HCT116 (cell line): ENCODE data around the gene SCRN1. TPM values are rescaled to one million over a fixed set of nuclear protein-coding genes. Genes with fewer than 3 reads are reported as not detected.

Source experiments
- ATAC-seq: fragments of 200-7000 bp; cut with Tn5 transposase; 2 replicates; pipeline ENCODE4 v1.9.1; 2020; ENCODE audit warnings: mild to moderate bottlenecking, moderate library complexity
- BruUV-seq: library from RNA; stranded (reverse); fragments of 400-500 nt; replicated peaks from 2 replicates; lab custom pipeline; 2021; lab: Mats Ljungman, UMichigan
- CTCF ChIA-PET: fragments of 300-600 bp; sonication (Branson Sonifier 250); formaldehyde crosslinking; loops from one replicate; lab custom pipeline; 2021; ENCODE audit warnings: antibody characterized with exemption; lab: Charles Lee
- POLR2A ChIA-PET: fragments of 300-600, 350-600 bp; sonication (Branson Sonifier 250); formaldehyde crosslinking; loops from one replicate; lab custom pipeline; 2021; ENCODE audit warnings: antibody characterized with exemption; lab: Charles Lee
- RAD21 ChIA-PET, 2 experiments: fragments of 300-600 bp; sonication (Branson Sonifier 250); formaldehyde crosslinking; loops; one replicate each; lab custom pipeline; 2023; ENCODE audit warnings: low total read pairs in 2 of 2; ENCODE audit not compliant: uncharacterized antibody in 2 of 2, unreplicated experiment in 2 of 2, low non-redundant PET in 1 of 2; lab: Charles Lee
- DNase-seq: peaks from one replicate; pipeline ENCODE4 v3.0.0-alpha.2; 2010; ENCODE audit warnings: low read depth, low spot score
- H2AFZ ChIP-seq: fragments of 200-600 bp; shearing (Covaris generic), sonication (generic); 2 replicates; pipeline ENCODE4 v1.6.1; 2017; ENCODE audit warnings: low read depth, mixed run types, mixed read lengths, antibody characterized with exemption, low read length; ENCODE audit not compliant: poor library complexity, severe bottlenecking
- H3K27ac ChIP-seq: 2 replicates; pipeline ENCODE4 v1.5.1; 2012; ENCODE audit warnings: low read depth, low read length
- H3K27me3 ChIP-seq: fragments of 200-600 bp; sonication (generic); 2 replicates; pipeline ENCODE4 v1.6.1; 2016; ENCODE audit warnings: mixed run types, low read length, mixed read lengths; ENCODE audit not compliant: insufficient read depth
- H3K36me3 ChIP-seq, 2 experiments: fragments of 200-500 bp in 1 of 2; fragments of 200-600 bp in 1 of 2; sonication (Bioruptor generic) in 1 of 2; sonication (generic) in 1 of 2; 2 replicates each; pipeline versions ENCODE4 v1.5.1 to v1.6.1; 2014 to 2016; ENCODE audit warnings: low read length in 2 of 2, inconsistent platforms in 1 of 2, mixed read lengths in 1 of 2, mixed run types in 1 of 2; ENCODE audit not compliant: insufficient read depth in 2 of 2, control insufficient read depth in 1 of 2
- H3K4me1 ChIP-seq, 2 experiments: fragments of 200-600 bp in 1 of 2; sonication (generic) in 1 of 2; 2 replicates each; pipeline versions ENCODE4 v1.5.1 to v1.6.1; 2012 to 2017; ENCODE audit warnings: low read length in 2 of 2, inconsistent platforms in 1 of 2, mild to moderate bottlenecking in 1 of 2, mixed read lengths in 1 of 2, mixed run types in 1 of 2, moderate library complexity in 1 of 2; ENCODE audit not compliant: insufficient read depth in 2 of 2, control insufficient read depth in 1 of 2
- H3K4me2 ChIP-seq: fragments of 200-600 bp; sonication (generic); 2 replicates; pipeline ENCODE4 v1.6.1; 2017; ENCODE audit warnings: mixed run types, low read length, mixed read lengths
- H3K4me3 ChIP-seq, 2 experiments: fragments of 200-600 bp in 1 of 2; sonication (generic) in 1 of 2; replicated peaks in 1 of 2; 2 replicates each; pipeline ENCODE4 v1.5.1; 2011 to 2016; ENCODE audit warnings: low read length in 2 of 2, control low read depth in 1 of 2, low read depth in 1 of 2, mild to moderate bottlenecking in 1 of 2, mixed read lengths in 1 of 2, mixed run types in 1 of 2
- H3K79me2 ChIP-seq: fragments of 200-600 bp; sonication (generic); 2 replicates; pipeline ENCODE4 v1.6.1; 2017; ENCODE audit warnings: mild to moderate bottlenecking, mixed run types, low read length, moderate library complexity, mixed read lengths; ENCODE audit not compliant: insufficient read depth
- H3K9ac ChIP-seq: fragments of 200-600 bp; sonication (generic); 2 replicates; pipeline ENCODE4 v1.6.1; 2016; ENCODE audit warnings: low read length, mixed read lengths
- H3K9me2 ChIP-seq: fragments of 200-600 bp; sonication (generic), shearing (Covaris generic); 2 replicates; pipeline ENCODE4 v1.6.1; 2017; ENCODE audit warnings: mixed run types, mild to moderate bottlenecking, moderate library complexity; ENCODE audit not compliant: insufficient read depth
- H3K9me3 ChIP-seq, 2 experiments: fragments of 200-500 bp in 1 of 2; fragments of 200-600 bp in 1 of 2; sonication (Bioruptor generic) in 1 of 2; sonication (generic) in 1 of 2; 2 replicates each; pipeline ENCODE4 v1.6.1; 2014 to 2017; ENCODE audit warnings: low read length in 2 of 2, mixed read lengths in 2 of 2, inconsistent platforms in 1 of 2, low read depth in 1 of 2, mild to moderate bottlenecking in 1 of 2, mixed run types in 1 of 2, moderate library complexity in 1 of 2; ENCODE audit not compliant: control insufficient read depth in 1 of 2, insufficient read depth in 1 of 2
- H4K20me1 ChIP-seq: fragments of 200-600 bp; sonication (generic), shearing (Covaris generic); 2 replicates; pipeline ENCODE4 v1.6.1; 2017; ENCODE audit warnings: mixed run types, mild to moderate bottlenecking, moderate library complexity; ENCODE audit not compliant: insufficient read depth
- CEBPB ChIP-seq: IDR thresholded peaks from 2 replicates; pipeline ENCODE4 v1.6.1; 2012; ENCODE audit warnings: low read depth
- EZH2 ChIP-seq: fragments of 200-600 bp; sonication (generic); IDR thresholded peaks from 2 replicates; pipeline ENCODE4 v1.6.1; 2017; ENCODE audit warnings: antibody characterized with exemption, mixed run types
- EZH2phosphoT487 ChIP-seq: fragments of 200-600 bp; IDR thresholded peaks from 2 replicates; pipeline ENCODE4 v1.6.1; 2018; ENCODE audit warnings: antibody characterized with exemption, borderline replicate concordance
- JUND ChIP-seq: IDR thresholded peaks from 2 replicates; pipeline ENCODE4 v1.6.1; 2012
- POLR2A ChIP-seq: IDR thresholded peaks from 2 replicates; pipeline ENCODE4 v1.7.0; 2011; ENCODE audit warnings: borderline replicate concordance; ENCODE audit not compliant: insufficient read depth, insufficient read length; ENCODE audit errors: extremely low read depth
- POLR2AphosphoS5 ChIP-seq: IDR thresholded peaks from 2 replicates; pipeline ENCODE4 v1.6.1; 2011; ENCODE audit warnings: mild to moderate bottlenecking, low read depth, low read length, moderate library complexity
- SIN3A ChIP-seq: IDR thresholded peaks from 2 replicates; pipeline ENCODE4 v1.6.1; 2012; ENCODE audit warnings: low read depth
- SRF ChIP-seq: IDR thresholded peaks from 2 replicates; pipeline ENCODE4 v1.6.1; 2012; ENCODE audit warnings: low read depth
- YY1 ChIP-seq: IDR thresholded peaks from 2 replicates; pipeline ENCODE4 v1.6.1; 2011; ENCODE audit warnings: low read length, low read depth, moderate library complexity, mild to moderate bottlenecking; ENCODE audit not compliant: insufficient replicate concordance; ENCODE audit errors: extremely low read depth
- intact Hi-C: fragments of 100-400 bp; cut with micrococcal nuclease; formaldehyde crosslinking; loops from 2 replicates; pipeline ENCODE4 v1.10.0; 2022
- total RNA-seq: library from RNA; stranded (reverse); gene quantifications from one replicate; pipeline ENCODE4 v1.2.1, GENCODE V29; 2021; ENCODE audit not compliant: unreplicated experiment
- TF ChIP-seq, protein P1 (sequence below): IDR thresholded peaks from 2 replicates; pipeline ENCODE4 v1.6.1; 2012
- TF ChIP-seq, protein P2 (sequence below), 3 experiments: fragments of 200-600 bp in 1 of 3; sonication (generic) in 1 of 3; IDR thresholded peaks in 2 of 3; conservative IDR thresholded peaks in 1 of 3; 2 replicates each; pipeline ENCODE4 v1.5.1; 2012 to 2017; ENCODE audit warnings: low read depth in 2 of 3, low read length in 2 of 3, antibody characterized with exemption in 1 of 3, borderline replicate concordance in 1 of 3, control low read depth in 1 of 3, mild to moderate bottlenecking in 1 of 3, mixed read lengths in 1 of 3, mixed run types in 1 of 3, moderate library complexity in 1 of 3; ENCODE audit not compliant: insufficient read depth in 1 of 3

SCRN1 gene
- total RNA-seq, 1 experiment from 2014 or later = 76.8 TPM

DNA sequence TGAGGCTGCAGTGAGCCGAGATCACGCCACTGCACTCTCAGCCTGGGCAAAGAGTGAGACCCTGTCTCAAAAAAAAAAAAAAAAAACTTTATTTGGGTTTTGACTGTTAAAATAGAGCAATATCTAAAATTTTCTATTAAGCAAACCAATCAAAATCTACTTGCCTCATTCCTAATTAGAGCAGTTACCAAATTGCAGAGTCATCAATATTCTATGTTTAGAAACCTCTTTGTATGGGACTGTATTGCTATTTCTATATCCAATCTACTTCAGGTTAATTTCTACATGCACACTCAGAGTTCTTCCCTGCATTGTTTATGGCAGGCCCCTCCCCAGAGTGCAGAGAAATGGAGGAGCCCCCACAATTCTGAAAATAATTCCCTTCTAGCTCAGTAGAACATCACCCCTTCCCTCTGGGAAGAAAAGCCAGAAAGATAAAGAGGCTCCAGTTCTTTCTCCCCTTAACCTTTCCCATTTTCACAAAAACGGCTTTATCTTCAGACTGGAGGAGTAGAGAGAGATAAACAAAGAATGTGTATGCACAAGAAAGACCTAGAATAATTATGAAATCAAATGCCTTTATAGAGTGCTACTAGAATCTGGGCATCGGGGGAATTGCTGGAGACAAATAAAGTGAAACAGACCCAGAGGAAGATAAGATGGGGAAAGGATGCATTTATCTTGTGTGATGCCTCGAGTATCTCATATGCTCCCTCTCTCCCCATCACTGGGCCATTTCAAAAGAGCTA, 17.9 kb downstream of the SCRN1 start:
- no TSS peak for BruUV-seq
- Histone ChIP-seq H3K4me1 (peaks cover 24 to 28% of the 10 kb centered on the region in 2 experiments), H3K27ac (no peak overlapping the region), H3K4me2 (no peak overlapping the region), H3K9ac (no peak overlapping the region), H3K36me3 (no peaks in the 10 kb centered on the region), H3K4me3 (no peak overlapping the region), H4K20me1 (no peaks in the 10 kb centered on the region; the same call in 1 of the 2 replicates), H2AFZ (no peak overlapping the region), H3K27me3 (no peaks in the 10 kb centered on the region), H3K79me2 (peaks cover 74% of the 10 kb centered on the region), H3K9me2 (no peaks in the 10 kb centered on the region), H3K9me3 (no peaks in the 10 kb centered on the region)
- no peak for ATAC-seq
- ChIA-PET CTCF (no interaction called here), RAD21 (interaction anchor here in 1 of 2 experiments (0.7 kb wide), 1 partner anchor 90 kb away, joined by 5 read pairs; no protein-coding TSS in a partner anchor), POLR2A (no interaction called here)
- no peak for DNase-seq
- TF ChIP-seq, protein P1, sequence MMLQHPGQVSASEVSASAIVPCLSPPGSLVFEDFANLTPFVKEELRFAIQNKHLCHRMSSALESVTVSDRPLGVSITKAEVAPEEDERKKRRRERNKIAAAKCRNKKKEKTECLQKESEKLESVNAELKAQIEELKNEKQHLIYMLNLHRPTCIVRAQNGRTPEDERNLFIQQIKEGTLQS = no peak
- TF ChIP-seq SIN3A (no peak), CEBPB (no peak), SRF (no peak), EZH2phosphoT487 (no peak), JUND (no peak), YY1 (no peak)
- intact Hi-C loops = no loop called here

DNA sequence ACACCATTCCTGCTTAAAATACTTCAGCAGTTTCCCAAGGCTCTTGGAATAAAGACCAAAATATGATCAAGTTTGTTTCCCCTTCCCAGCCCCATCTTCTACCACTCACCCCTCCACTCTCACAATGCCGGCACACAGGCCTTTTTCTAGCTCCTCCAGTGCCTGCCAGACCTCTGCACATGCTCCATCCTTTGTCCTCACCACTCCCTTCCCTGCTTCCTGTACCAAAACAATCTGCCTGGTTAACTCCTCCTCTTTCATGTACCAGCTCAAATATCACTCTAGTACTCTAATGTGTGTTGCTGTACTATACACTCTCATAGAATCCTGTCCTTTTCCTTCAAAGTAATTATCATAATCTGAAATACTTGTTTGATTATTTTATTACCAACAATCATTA, 19.4 kb downstream of the SCRN1 start:
- DNase-seq (no peak), ATAC-seq (peak; percentile 48; the same call in 1 of the 2 replicates)
- H3K36me3 ChIP-seq = 0 out of 4 replicates have a peak, but pooled peaks cover 0 to 4% of the 10 kb centered on the region in 2 experiments
- intact Hi-C loops = no loop called here
- no TSS peak for BruUV-seq
- H3K9ac ChIP-seq = no peak overlapping the region
- no peaks in the 10 kb centered on the region for H3K27me3 ChIP-seq
- H3K27ac ChIP-seq = no peak overlapping the region
- ChIA-PET RAD21 (no interaction called here), CTCF (no interaction called here), POLR2A (no interaction called here)
- no peak overlapping the region for H2AFZ ChIP-seq
- no peaks in the 10 kb centered on the region for H3K9me3 ChIP-seq
- peaks cover 59% of the 10 kb centered on the region for H3K79me2 ChIP-seq
- peaks cover 24 to 28% of the 10 kb centered on the region in 2 experiments for H3K4me1 ChIP-seq
- no peaks in the 10 kb centered on the region for H3K9me2 ChIP-seq
- TF ChIP-seq SRF = no peak
- TF ChIP-seq EZH2 = no peak
- no peak for TF ChIP-seq POLR2A
- TF ChIP-seq, protein P2, sequence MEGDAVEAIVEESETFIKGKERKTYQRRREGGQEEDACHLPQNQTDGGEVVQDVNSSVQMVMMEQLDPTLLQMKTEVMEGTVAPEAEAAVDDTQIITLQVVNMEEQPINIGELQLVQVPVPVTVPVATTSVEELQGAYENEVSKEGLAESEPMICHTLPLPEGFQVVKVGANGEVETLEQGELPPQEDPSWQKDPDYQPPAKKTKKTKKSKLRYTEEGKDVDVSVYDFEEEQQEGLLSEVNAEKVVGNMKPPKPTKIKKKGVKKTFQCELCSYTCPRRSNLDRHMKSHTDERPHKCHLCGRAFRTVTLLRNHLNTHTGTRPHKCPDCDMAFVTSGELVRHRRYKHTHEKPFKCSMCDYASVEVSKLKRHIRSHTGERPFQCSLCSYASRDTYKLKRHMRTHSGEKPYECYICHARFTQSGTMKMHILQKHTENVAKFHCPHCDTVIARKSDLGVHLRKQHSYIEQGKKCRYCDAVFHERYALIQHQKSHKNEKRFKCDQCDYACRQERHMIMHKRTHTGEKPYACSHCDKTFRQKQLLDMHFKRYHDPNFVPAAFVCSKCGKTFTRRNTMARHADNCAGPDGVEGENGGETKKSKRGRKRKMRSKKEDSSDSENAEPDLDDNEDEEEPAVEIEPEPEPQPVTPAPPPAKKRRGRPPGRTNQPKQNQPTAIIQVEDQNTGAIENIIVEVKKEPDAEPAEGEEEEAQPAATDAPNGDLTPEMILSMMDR (IDR thresholded peaks at IDR 0.05 in 2 of 3, conservative IDR thresholded peaks at IDR 0.05 in 1 of 3; ENCODE audit: borderline replicate concordance in 1 of 3, insufficient read depth in 1 of 3, low read depth in 2 of 3, low read length in 2 of 3) = no peak
- TF ChIP-seq POLR2AphosphoS5 = no peak
- no peaks in the 10 kb centered on the region; the same call in 1 of the 2 replicates for H4K20me1 ChIP-seq
- H3K4me2 ChIP-seq = no peak overlapping the region
- H3K4me3 ChIP-seq = no peak overlapping the region
